GM08714 (cell line): Measurements from ENCODE around the gene SRR.
"Not testable (repeated sequence)": the region's sequence is repeated elsewhere in the genome, so short reads cannot be mapped to it uniquely, and the experiment has no call there.

Source experiments
- H3K4me3 ChIP-seq: fragments of 200-500 bp; sonication (Bioruptor generic); 2 replicates; pipeline ENCODE4 v1.5.1; 2014; ENCODE audit warnings: mild to moderate bottlenecking, low read length, inconsistent platforms
- ZNF274 ChIP-seq: IDR thresholded peaks from 2 replicates; pipeline ENCODE4 v1.6.1; 2012; ENCODE audit warnings: mild to moderate bottlenecking, low read depth, low read length

SRR gene

DNA sequence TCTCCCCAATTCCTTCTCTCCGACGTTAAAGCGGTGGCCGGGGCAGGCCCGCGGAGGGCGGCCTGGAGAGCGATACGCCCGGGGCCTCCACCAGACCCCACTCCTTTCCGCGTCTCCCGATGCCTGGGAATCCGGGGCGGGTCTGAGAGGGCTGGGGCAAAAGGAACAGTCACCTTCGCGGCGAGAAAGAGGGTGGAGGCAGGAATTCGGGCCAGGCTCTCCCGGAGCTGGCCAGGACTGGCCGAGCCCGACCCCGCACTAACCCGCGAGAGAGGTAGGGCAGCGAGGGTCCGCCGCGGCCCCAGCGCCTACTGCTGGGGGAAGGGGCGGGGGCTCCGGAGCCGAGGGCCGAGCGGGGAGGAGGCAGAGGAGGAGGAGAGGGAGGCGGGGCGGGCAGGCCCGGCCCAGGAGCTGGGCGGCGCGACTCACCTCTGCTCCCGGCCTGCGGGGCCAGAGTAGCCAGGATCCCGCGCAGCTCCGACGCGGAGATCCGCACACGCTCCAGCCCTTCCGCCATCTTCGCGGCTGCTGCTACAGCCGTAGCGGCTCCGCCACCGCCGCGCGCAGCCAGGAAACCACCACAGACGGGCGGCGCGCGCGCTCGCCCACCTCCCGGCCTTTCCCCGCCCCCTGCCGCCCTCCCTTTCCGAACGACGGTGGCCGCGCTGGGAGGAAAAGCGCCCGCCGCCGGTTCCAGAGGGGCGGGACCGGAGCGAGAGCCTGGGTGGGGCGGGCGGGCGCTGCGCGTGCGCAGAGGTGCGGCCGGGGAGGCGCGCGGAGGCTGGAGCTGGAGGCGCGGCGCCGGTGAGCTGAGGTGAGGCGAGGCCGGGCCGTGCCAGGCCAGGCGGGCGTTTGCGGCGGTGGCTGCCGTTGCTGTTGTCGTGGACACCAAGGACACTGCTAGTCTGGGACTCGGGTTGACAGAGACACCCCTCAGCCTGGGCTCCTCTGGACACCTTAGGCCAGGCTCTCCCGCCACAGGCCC, at the start of gene SRR, which contains the start of gene SMG6:
Gene SRR (plus strand): TSS at position 747 of the 985 bp plus-strand sequence. CDS start 11,611 bp downstream, outside the sequence.
Gene SMG6 (minus strand): TSS at position 582 of the 985 bp plus-strand sequence. CDS start 65 bp downstream, at position 517.
- TF ChIP-seq ZNF274 = no peak
- H3K4me3 ChIP-seq = peak within 1 kb of the TSS; percentile 90

- not testable (repeated sequence) for H3K4me3 ChIP-seq
Observed at GRCh38 chr17:2258830-2259229, 44.9 kb upstream of the SRR start.

DNA sequence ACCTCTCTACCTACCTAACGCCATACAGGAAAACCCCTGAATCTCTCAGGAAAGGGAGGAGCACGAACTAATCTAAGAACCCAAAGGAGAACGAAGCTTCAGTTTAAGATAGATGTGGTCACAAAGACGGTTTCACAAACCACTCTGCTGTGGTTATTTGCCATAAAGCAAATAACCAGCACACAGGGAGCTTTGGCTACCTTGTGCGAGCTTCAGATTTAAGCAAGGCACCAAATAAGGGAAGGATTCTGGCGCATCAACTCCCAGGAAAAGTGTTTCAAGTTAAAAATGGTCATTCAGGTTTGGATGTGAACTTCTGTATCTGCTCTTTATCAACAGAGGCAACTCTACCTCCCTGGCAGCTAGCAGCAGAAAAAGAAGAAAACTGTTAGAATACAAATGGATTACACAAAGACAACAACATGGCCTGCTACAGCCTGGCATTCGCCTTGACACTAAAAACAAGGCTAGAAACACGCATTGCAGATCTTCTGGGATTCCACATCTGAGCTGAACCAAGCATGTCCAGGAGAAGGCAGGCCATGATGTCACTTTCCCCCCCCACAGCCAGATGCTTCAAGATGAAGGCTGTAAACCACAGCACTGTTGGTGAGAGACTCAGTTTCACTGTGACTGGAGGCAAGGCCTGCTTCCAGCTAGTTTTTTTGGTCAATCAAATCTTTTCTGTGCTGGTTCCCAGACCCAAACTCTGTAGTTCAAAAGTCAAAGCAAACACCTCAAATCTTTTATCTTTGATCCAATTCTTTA, 43.8 kb upstream of the SRR start:
- peak overlapping the region; percentile 53; the same call in 1 of the 2 replicates for H3K4me3 ChIP-seq
- TF ChIP-seq ZNF274 = no peak

- no peak overlapping the region for H3K4me3 ChIP-seq
- TF ChIP-seq ZNF274 = no peak
Observed at GRCh38 chr17:2262135-2262587, 41.6 kb upstream of the SRR start.

DNA sequence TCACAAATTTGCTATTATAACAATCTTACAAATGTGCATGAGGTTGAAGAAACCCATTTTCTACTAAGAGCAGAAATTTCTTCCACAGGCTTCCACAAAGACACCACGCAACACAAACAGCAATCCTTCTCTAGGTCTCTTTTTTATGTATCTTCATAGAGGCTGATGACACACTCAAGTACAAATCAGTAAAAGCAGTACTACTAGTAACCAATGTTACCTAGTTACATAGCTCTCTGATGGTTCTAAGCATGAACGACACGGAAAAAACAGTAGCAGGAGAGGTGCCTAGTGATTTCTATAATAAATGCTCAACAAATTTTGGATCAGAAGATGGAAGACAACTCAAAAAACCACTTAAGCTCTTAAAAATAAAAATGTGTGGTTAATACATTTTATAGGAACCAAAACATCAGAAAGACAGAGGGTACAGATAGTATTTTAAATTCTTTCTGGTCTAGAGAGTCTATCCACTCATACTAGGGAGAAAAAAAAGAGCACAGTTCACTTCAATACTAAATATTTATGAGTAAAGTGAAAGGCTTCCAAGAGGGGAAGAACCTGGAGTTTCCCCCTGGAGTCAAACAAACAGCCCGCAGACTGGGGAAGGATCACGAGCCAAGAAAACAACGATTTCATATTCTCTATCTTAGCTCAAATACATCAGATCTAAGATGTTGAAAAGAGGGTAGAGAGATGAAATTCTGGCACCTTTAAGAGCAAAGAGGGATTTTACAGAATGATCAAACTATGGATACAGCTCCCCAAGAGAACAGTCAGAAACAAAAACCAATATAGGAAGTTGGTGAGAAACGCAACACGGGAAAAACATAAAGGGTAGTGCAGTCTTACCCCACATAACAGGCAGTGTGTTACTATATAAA, 40.3 kb upstream of the SRR start:
- TF ChIP-seq ZNF274 = no peak
- H3K4me3 ChIP-seq = no peak overlapping the region

DNA sequence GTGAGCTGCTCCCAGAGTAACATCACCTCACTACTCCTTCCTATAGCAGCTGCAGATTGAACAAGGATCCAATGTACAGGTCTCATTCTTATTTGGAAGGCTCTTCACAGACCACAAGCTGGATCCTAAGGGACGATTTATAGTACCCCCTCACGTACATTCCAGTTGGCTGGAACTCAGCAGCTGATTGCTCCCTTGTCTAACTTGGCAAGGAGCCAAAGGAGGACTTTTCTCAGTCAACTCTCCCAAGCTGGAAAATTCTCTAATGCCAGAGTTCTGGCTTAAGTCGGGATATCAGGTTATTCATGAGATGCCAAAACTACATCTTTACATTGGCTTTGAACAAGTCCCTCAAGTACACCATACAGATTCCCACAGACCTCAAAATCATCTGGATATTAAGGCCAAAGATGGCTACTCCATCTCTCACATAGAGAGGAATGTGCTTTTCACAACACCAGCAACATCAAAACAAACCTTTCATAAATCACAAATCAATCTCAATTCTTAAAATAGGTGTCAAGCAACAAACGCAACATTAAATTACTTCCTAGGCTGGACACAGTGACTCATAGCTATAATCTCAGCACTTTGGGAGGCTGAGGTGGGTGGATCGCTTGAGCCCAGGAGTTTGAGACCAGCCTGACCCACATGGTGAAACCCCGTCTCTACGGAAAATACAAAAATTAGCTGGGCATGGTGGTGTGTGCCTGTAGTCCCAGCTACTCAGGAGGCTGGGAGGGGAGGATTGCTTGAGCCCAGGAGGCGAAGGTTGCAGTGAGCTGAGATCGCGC, 39.5 kb upstream of the SRR start:
- no peak overlapping the region; the same call in 1 of the 2 replicates for H3K4me3 ChIP-seq
- no peak for TF ChIP-seq ZNF274

DNA sequence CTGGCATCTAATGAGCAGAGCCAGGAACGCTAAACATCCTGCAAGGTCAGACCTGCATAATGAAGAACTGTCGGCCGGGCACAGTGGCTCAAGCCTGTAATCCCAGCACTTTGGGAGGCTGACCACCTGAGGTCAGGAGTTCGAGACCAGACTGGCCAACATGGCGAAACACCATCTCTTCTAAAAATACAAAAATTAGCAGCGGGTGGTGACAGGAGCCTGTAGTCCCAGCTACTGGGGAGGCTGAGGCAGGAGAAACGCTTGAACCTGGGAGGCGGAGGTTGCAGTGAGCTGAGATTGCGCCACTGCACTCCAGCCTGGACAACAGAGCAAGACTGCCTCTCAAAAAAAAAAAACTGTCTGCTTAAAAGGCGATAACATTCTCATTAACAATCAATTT, 38.6 kb upstream of the SRR start:
- H3K4me3 ChIP-seq = not testable (repeated sequence)

DNA sequence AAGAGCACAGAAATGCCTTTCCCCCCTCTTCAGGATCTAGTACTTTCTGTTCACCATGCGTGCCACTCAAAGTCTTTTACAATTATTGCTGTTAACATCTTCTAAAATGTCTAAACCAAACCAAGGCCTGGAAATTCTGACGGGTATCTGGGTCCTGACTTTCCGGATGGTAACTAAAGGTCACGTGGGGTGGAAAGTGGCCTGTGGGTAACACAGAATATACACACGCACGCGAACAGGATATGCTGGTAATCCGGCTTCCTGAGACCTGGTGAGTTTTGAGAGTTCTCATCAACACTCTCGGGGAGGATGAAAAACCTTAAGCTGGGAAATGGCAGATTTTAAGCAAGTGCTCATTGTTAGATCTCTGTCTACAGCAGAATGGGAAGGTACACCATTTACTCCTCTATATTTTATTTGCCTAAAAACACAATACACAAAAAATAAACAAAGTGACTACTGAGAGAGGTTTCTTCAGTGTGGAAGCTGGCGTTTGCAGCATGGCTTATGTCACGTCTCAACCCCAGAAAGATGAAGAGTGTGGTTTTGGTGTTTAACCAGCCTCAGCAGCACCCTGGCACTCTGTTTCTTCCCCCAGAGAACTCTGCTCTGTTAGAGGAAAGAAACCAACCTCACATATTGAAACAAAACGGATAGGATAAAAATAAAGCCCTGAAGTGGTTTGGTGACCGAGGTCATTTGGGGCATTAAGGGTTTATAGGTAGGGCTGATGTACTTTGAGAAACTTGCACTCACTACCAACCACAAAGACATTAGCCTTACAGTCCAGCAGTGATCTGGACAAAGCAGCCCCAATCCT, 37.5 kb upstream of the SRR start:
- TF ChIP-seq ZNF274 = no peak
- H3K4me3 ChIP-seq = peak overlapping the region; percentile 29; the same call in 1 of the 2 replicates

GRCh38 chr17:2266865-2267228, 36.9 kb upstream of the SRR start:
- peak overlapping the region; percentile 29; the same call in 1 of the 2 replicates for H3K4me3 ChIP-seq
- no peak for TF ChIP-seq ZNF274

DNA sequence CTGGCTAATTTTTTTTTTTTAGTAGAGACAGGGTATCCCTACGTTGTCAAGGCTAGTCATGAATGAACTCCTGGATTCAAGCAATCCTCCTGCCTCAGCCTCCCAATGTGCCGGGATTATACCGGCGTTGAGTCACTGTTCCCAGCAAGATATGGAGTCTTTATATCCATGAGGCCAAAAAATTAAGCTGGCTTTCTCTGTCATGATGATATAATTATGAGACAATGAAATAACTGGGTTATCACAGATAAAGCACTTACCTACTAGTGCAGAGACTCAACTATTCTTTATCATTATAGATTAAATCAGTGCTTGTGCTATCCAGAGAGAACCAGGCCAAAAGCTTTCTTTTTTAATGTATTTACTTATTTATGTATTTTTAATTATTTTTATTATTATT, 36.4 kb upstream of the SRR start:
- peak overlapping the region; percentile 13; the same call in 1 of the 2 replicates for H3K4me3 ChIP-seq
- TF ChIP-seq ZNF274 = no peak

DNA sequence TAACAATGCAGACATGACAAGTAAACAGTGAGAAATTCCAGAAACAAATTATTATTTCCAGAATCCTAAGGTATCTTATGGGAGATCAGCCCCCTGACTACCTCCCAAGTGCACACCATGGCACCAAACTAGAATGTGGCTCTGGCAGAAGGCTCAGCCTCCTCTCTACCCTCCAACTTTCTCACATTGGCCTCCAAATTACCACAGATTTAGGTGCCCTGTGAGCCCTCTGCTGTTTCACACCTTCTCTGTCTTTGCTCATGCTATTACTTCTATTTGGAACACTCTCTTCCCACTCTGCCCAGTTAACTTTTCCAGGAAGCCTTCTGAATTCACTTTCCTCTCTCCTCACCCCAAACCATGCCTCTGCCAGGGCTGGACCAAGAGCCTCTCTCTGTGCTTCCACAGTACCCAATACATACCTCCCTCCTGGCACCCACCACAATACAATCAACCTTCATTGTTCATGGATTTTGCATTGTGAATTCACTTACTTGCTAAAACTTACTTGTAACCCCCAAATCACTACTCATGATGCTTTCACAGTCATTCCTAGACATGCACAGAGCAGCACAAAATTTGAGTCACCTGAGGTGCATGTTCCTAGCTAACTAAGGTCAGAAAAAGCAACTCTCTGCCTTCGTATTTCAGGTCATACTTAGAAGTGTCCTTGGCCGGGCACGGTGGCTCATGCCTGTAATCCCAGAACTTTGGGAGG, 31.6 kb upstream of the SRR start:
- no peak overlapping the region for H3K4me3 ChIP-seq
- TF ChIP-seq ZNF274 = no peak

- TF ChIP-seq ZNF274 = no peak
- H3K4me3 ChIP-seq = no peak overlapping the region
Observed at GRCh38 chr17:2274414-2274813, 29.3 kb upstream of the SRR start.
